Right renal cortex interstitium (tissue), 3 donors: ENCODE data around the gene NPHP4. TPM values are rescaled to one million over a fixed set of nuclear protein-coding genes. Genes with fewer than 3 reads are reported as not detected.

ENCODE experiments used
- DNase-seq, 3 donors: peaks; one replicate each; pipeline ENCODE4 v3.0.0-alpha.2; 2013; ENCODE audit warnings: low read depth in 3 of 3, low spot score in 2 of 3
- polyA plus RNA-seq, 3 donors: library from polyadenylated mRNA; unstranded; fragments of 120-200 nt; gene quantifications; one replicate each; pipeline ENCODE4 v1.2.1, GENCODE V29; 2013; ENCODE audit not compliant: insufficient read length in 3 of 3

NPHP4 gene
- polyA plus RNA-seq, 3 donors: 8.9 to 10.4 (median 9.2) TPM

- no peak for DNase-seq
Measured at GRCh38 chr1:5820026-5820421, 172.2 kb downstream of the NPHP4 start.

- DNase-seq: no peak
Measured at GRCh38 chr1:5819391-5820025, 172.7 kb downstream of the NPHP4 start.

GRCh38 chr1:5818755-5819154, 173.5 kb downstream of the NPHP4 start:
- DNase-seq: no peak

GRCh38 chr1:5815716-5816115, 176.5 kb downstream of the NPHP4 start:
- DNase-seq: no peak

GRCh38 chr1:5815211-5815610, 177.0 kb downstream of the NPHP4 start:
- DNase-seq: no peak

GRCh38 chr1:5814046-5814619, 178.1 kb downstream of the NPHP4 start:
- no peak for DNase-seq

- DNase-seq: no peak
Measured at GRCh38 chr1:5813480-5813879, 178.7 kb downstream of the NPHP4 start.

Other genes with a start within 250 kb of the NPHP4 start
- 1 to 10 TPM; 3.2 to 4.2 (median 3.6) TPM for gene KCNAB2, start 53.5 kb upstream of the NPHP4 start, polyA plus RNA-seq
- gene CHD5, start 187.9 kb upstream of the NPHP4 start, polyA plus RNA-seq: under 1 TPM; 0.35 to 0.39 (median 0.37) TPM
- gene RPL22, start 207.2 kb upstream of the NPHP4 start, polyA plus RNA-seq: 100 to 1,000 TPM; 624 to 731 (median 653) TPM
- 10 to 100 TPM; 14.3 to 19.9 (median 17.7) TPM for gene RNF207, start 213.7 kb upstream of the NPHP4 start, polyA plus RNA-seq
- 10 to 100 TPM; 58.8 to 60.9 (median 60.7) TPM for gene ICMT, start 243.5 kb upstream of the NPHP4 start, polyA plus RNA-seq